Lower leg skin (tissue), 3 donors: ENCODE results near the gene COBL.

Experiments used
- POLR2A ChIP-seq, 2 donors: fragments of 450-650 bp; IDR thresholded peaks; one replicate each; pipeline ENCODE4 v1.6.1; 2016 to 2017; ENCODE audit warnings: antibody characterized with exemption in 2 of 2, mild to moderate bottlenecking in 1 of 2, moderate library complexity in 1 of 2
- TF ChIP-seq, protein P1 (sequence below), 3 donors: fragments of 450-650 bp; IDR thresholded peaks; one replicate each; pipeline ENCODE4 v1.5.1; 2016; ENCODE audit warnings: antibody characterized with exemption in 3 of 3, mild to moderate bottlenecking in 3 of 3, moderate library complexity in 2 of 3

- TF ChIP-seq, protein P1, sequence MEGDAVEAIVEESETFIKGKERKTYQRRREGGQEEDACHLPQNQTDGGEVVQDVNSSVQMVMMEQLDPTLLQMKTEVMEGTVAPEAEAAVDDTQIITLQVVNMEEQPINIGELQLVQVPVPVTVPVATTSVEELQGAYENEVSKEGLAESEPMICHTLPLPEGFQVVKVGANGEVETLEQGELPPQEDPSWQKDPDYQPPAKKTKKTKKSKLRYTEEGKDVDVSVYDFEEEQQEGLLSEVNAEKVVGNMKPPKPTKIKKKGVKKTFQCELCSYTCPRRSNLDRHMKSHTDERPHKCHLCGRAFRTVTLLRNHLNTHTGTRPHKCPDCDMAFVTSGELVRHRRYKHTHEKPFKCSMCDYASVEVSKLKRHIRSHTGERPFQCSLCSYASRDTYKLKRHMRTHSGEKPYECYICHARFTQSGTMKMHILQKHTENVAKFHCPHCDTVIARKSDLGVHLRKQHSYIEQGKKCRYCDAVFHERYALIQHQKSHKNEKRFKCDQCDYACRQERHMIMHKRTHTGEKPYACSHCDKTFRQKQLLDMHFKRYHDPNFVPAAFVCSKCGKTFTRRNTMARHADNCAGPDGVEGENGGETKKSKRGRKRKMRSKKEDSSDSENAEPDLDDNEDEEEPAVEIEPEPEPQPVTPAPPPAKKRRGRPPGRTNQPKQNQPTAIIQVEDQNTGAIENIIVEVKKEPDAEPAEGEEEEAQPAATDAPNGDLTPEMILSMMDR (IDR thresholded peaks at IDR 0.05), result no peak
- TF ChIP-seq POLR2A (IDR thresholded peaks at IDR 0.05), result no peak
These were observed 10.7 kb upstream of the COBL start for GRCh38 chr7:51327287-51327717.
